ENCODE measurements around the gene MAML2. TPM values are rescaled to one million over a fixed set of nuclear protein-coding genes. Genes with fewer than 3 reads are reported as not detected.
A peak's percentile ranks its signal among the peaks of the same experiment; 100 is the strongest.

MAML2 gene
- total and polyA plus RNA-seq, 2 of the 13 experiments (the other 11 are each of a cell fraction or from before 2014, with no cell fraction given) = 2.3 to 25.9 TPM

GRCh38 chr11:96338910-96339705, 3.9 kb downstream of the MAML2 start (continued):
- TF ChIP-seq HNF1B (CRISPR knock-in tag; IDR thresholded peaks at IDR 0.05) (no peak), KLF9 (CRISPR knock-in tag; IDR thresholded peaks at IDR 0.05; ENCODE audit: low read depth) (no peak), ZBTB2 (CRISPR knock-in tag; IDR thresholded peaks at IDR 0.05; ENCODE audit: low read depth) (no peak), NONO (IDR thresholded peaks at IDR 0.05) (no peak), NONO (CRISPR knock-in tag; conservative IDR thresholded peaks at IDR 0.05) (no peak), ZNF33B (CRISPR knock-in tag; IDR thresholded peaks at IDR 0.05) (no peak), ZNF720 (CRISPR knock-in tag; IDR thresholded peaks at IDR 0.05) (no peak), ZSCAN25 (CRISPR knock-in tag; IDR thresholded peaks at IDR 0.05) (no peak), HDAC2 (CRISPR knock-in tag; IDR thresholded peaks at IDR 0.05) (peak; percentile 55), SAFB2 (CRISPR knock-in tag; IDR thresholded peaks at IDR 0.05; ENCODE audit: borderline replicate concordance, low read depth) (no peak), FOXP1 (IDR thresholded peaks at IDR 0.05) (no peak), FOXP1 (CRISPR knock-in tag; IDR thresholded peaks at IDR 0.05) (no peak), SIX4 (CRISPR knock-in tag; IDR thresholded peaks at IDR 0.05) (no peak), PHF8 (CRISPR knock-in tag; IDR thresholded peaks at IDR 0.05) (peak; percentile 24; the same call in 1 of the 2 replicates), AKAP8 (CRISPR knock-in tag; IDR thresholded peaks at IDR 0.05) (no peak), IRF9 (CRISPR knock-in tag; IDR thresholded peaks at IDR 0.05; ENCODE audit: borderline replicate concordance) (no peak), AHDC1 (CRISPR knock-in tag; IDR thresholded peaks at IDR 0.05; ENCODE audit: borderline replicate concordance) (peak; percentile 39; the same call in 1 of the 2 replicates), MTA1 (CRISPR knock-in tag; IDR thresholded peaks at IDR 0.05; ENCODE audit: borderline replicate concordance) (peak; percentile 56; the same call in 1 of the 2 replicates), KLF11 (CRISPR knock-in tag; IDR thresholded peaks at IDR 0.05) (no peak), HNRNPK (IDR thresholded peaks at IDR 0.05; ENCODE audit: low read depth, low read length, poor library complexity, severe bottlenecking) (no peak), ZNF773 (CRISPR knock-in tag; IDR thresholded peaks at IDR 0.05; ENCODE audit: borderline replicate concordance) (no peak)
